Stimulated activated CD4-positive, alpha-beta T cell treated with anti-CD3 and anti-CD28 coated beads, Interleukin-1b, Interleukin-23, amount 100 ng/mL, for 4 hours (primary cell): ENCODE results near the gene DPEP1.
"Not testable (repeated sequence)": the region's sequence is repeated elsewhere in the genome, so short reads cannot be mapped to it uniquely, and the experiment has no call there.

Experiments
- DNase-seq, 2 donors: peaks; one replicate each; pipeline ENCODE4 v3.0.0-alpha.2; 2020; ENCODE audit warnings: low read depth in 2 of 2

DPEP1 gene

DNA sequence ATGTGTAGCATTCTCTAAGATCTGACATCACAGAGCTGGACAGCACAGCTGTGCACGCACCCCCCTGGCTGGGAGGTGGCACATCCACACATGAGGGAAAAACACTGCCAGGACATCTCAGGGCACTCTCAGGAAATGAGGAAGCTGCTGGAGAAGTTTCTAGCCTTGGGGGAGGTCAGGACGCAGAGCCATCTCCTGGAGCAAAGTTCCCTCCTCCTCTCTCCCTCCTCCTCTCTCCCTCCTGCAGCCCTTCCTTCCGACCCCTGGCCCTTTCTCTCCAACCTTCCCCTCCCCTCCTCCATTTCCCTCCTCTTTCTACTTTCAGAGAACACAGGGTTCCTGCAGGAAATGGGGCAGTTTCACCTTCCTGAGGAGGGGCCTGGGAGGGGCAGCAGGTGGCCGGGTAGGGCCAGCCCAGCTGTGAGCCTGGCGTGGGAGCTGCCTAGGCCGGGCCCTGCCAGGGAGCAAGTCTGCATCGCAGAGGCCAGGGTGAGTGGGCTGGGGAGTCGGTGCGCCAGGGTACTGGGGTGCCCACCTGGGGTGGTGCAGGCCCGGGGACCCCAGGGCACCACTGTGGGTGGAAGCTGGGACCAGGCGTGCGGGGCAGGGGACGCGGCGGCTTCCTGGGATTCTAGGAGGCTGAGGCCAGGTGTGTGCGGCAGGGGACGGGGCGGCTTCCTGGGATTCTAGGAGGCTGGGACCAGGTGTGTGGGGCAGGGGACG is at the start of gene DPEP1:
Gene DPEP1, plus strand, starts transcription at position 412 of the 723 bp plus-strand sequence. CDS start 16,769 bp downstream, outside the sequence.
- no peak for DNase-seq

GRCh38 chr16:89564476-89565255 is 48.8 kb upstream of the DPEP1 start:
- no peak for DNase-seq

DNA sequence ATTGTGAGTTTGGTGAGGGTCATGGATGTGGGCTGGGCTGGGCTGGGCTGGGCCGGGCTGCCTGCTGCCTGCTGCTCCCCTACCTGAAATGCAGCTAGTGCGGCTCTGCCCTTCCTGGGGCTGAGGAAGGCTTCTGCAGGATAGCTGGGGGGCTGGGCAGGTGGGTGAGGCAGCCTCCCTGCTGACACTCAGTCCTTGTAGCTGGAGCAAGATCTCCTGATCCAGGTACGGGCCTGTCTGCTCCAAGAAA is 48.3 kb upstream of the DPEP1 start:
- no peak for DNase-seq

DNA sequence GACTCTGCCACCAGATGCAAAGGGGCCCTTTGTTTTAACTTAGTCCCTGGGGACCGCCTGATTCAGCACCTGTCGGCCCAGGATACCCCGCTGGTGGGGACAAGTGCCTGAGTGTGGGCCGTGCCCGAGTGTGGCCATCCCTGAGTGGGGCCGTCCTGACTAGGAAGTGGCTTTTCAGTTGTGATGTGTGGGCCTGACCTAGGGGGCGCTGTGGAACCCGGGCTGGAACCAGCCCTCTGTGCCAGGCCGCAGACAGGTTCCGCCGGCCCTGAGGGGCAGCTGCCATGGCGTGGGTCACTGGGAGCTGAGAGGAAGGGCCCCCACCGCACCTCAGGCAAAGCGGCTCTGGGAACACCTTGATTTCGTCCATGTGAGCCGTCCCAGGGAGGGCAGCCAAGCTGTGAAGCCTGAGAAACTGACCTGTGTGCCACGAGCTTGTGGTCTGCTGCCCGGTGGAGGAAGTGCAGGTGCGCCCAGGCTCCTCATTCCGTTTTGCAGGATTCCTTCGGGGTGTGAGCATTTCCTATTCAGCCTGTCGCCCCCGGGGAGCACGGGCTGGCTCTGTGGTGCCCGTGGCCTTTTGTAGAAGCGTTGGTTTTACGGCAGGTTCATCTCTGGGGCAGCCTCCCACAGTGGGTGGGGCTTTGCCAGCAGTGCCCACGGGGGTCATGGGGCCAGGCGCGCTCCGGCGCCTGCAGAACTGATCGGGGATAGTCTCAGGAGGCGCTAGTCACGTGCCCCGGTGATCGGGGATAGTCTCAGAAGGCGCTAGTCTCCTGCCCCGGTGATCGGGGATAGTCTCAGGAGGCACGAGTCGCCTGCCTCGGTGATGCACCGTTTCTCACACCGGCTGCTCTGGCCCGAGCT is 47.7 kb upstream of the DPEP1 start:
- DNase-seq: peak; percentile 34 to 59

DNA sequence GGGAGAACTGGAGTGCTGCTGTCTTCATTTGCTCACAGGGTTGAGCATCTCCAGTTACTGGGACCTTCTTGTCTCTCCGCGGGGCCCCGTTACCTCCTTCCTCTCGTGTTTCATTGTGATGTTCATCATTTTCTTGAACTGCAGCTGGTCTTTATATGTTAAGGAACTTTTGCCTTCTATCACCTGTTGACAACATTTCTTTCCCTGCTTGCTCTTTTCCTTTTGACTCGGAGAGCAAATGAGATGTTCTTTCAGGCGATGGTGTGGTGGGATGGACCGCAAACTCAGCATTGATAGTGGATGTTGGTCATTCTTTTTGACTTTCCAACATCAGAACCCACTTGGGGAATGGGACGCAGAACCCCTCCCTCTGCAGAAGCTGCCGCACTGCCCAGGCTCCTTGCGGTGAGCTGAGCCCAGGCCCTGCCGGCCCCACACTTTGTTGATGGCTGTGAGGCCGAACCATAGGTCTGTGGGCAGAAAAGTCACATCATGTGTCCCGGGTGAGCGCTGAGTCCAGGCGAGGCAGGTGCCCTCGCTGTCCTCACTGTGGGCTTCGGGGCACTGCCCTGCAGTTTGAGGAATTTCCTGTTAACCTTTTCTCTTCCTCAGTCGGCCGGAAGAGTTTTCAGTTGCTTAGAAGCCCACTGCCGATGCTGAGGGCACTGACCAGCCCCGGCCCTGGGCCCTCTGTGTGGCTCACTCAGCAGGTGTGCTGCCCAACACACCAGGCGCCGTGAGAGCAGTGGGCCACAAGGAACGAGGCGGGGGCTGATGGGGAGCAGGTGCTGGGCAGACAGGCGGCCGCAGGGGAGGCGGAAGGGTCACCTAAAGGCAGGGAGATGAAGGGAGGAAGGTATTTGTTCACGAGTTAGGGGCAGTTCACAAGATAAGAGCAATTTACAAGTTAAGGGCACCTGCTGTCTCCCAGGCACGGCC is 45.5 kb upstream of the DPEP1 start:
- no peak for DNase-seq

- DNase-seq: no peak
Observed at GRCh38 chr16:89569506-89570341, 43.7 kb upstream of the DPEP1 start.

DNA sequence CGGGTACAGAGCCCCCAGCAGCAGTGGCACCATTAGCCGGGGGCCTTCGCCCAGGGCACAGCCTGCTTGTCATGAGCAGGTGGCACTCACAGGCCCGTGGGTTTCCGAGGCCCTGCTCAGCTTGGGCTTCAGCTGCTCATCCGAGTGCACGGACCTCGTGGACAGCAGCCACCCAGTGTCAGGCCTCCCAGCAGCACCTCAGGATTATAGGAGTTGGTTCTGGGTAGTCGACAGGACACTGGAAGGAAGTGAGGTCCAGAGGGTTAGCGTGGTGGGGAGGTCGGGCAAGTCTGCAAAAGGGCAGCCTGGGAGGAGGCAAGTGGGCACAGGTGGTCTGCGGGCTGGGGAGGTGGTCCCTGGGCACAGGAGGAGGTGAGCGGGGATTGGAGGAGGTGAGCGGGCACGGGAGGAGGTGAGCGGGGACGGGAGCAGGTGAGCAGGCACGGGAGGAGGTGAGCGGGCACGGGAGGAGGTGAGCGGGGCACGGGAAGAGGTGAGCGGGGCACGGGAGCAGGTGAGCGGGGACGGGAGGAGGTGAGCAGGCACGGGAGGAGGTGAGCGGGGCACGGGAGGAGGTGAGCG is 43.0 kb upstream of the DPEP1 start:
- DNase-seq: no peak

GRCh38 chr16:89570983-89571598 is 42.4 kb upstream of the DPEP1 start:
- not testable (repeated sequence) for DNase-seq

DNA sequence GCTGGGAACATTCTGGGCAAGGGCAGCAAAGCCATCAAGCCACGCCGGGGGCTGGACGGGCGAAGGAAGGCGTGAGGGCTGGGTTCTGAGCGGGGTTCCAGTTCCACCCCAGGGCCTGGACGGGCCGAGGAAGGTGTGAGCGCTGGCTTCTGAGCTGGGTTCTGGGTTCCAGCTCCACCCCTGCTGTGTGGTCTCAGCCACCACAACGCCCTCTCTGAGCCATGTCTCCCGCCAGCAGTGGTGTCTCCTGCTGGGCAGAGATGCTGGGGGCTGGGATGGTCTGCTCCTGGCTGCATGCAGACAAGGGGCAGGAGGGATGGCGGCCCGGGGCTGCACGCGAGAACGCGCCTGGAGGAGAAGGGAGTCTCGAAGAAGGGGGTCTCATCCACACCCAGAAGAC is 41.8 kb upstream of the DPEP1 start:
- no peak for DNase-seq

- DNase-seq: no peak
Observed at GRCh38 chr16:89572073-89572484, 41.4 kb upstream of the DPEP1 start.

GRCh38 chr16:89572485-89573205 is 40.8 kb upstream of the DPEP1 start:
- no peak for DNase-seq

DNA sequence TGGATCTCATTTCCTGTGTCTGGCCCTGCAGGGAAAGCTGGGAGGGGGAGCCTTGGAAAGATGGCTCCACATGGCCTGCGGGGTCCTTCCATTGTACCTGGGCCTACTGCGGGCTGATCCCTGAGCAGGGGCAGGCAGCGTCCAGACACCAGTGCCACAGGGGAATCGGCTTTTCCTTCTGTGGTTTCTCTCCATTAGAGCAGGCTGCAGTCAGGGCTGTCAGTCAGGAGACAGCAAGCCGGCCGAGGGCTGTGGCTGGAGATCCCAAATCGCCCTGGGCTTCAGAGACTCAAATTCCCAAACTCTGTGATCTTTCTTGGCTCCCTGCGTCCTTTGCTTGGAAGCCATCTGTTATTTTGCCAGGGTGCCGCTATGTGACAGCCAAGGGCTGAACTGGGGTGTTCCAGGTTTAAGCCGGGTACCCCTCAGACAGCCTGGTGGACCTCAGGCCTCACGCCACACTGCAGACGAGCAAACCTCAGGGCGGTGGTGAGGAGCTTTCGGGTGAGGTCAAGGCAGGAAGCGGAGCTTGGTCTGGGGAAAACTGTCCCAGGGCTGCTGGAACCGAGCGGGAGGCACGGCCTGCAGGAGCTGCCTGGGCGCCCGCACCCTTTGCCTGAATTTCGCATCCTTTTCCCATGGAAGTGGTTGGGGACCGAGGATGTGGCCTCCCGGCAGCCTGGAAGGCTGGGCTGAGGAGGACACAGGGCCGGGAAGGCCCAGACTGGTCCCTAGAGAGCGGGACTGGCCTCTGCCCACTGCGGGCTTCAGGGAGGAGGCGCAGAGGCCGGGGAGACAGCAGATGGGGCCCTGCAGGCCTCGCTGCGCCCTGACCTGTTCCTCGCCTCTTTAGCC is 39.4 kb upstream of the DPEP1 start:
- DNase-seq: no peak

- peak in 1 of 2 donors; percentile 52 for DNase-seq
Observed at GRCh38 chr16:89574681-89575246, 38.7 kb upstream of the DPEP1 start.

- no peak for DNase-seq
Observed at GRCh38 chr16:89575247-89576152, 37.9 kb upstream of the DPEP1 start, which contains the start of gene CPNE7. Gene CPNE7, plus strand, starts transcription at chr16:89575758. Its CDS starts 140 bp downstream, at chr16:89575898.

- DNase-seq: no peak
Observed at GRCh38 chr16:89576153-89577054, 37.0 kb upstream of the DPEP1 start.
